HepG2 (cell line): ENCODE results near the gene SNX22. TPM values are rescaled to one million over a fixed set of nuclear protein-coding genes. Genes with fewer than 3 reads are reported as not detected.

Experiments
- ARID3A ChIP-seq: IDR thresholded peaks from 2 replicates; pipeline ENCODE4 v1.6.1; 2012; ENCODE audit warnings: low read depth, low read length, improper control_type of control experiment
- DMAP1 ChIP-seq: IDR thresholded peaks from 2 replicates; pipeline ENCODE4 v1.6.1; 2016
- ETV6 ChIP-seq: sonication (generic); formaldehyde crosslinking; conservative IDR thresholded peaks from 2 replicates; pipeline ENCODE4 v1.4.0; 2020; ENCODE audit warnings: missing genetic modification reagents
- GPBP1L1 ChIP-seq: sonication (generic); formaldehyde crosslinking; IDR thresholded peaks from 2 replicates; pipeline ENCODE4 v1.5.0; 2020; ENCODE audit warnings: mild to moderate bottlenecking, missing genetic modification reagents
- GPN1 ChIP-seq: sonication (generic); formaldehyde crosslinking; IDR thresholded peaks from 2 replicates; pipeline ENCODE4 v1.5.1; 2020; ENCODE audit warnings: missing genetic modification reagents, borderline replicate concordance
- GTF3A ChIP-seq: sonication (generic); formaldehyde crosslinking; conservative IDR thresholded peaks from 2 replicates; pipeline ENCODE4 v1.4.0; 2020; ENCODE audit warnings: mild to moderate bottlenecking, missing genetic modification reagents
- MTA1 ChIP-seq: sonication (generic); formaldehyde crosslinking; IDR thresholded peaks from 2 replicates; pipeline ENCODE4 v1.4.0; 2020; ENCODE audit warnings: missing genetic modification reagents, mild to moderate bottlenecking, borderline replicate concordance
- NR2C2 ChIP-seq: sonication (generic); formaldehyde crosslinking; IDR thresholded peaks from 2 replicates; pipeline ENCODE4 v1.4.0; 2020; ENCODE audit warnings: missing genetic modification reagents, mild to moderate bottlenecking, moderate library complexity, borderline replicate concordance
- SATB2 ChIP-seq: sonication (generic); formaldehyde crosslinking; IDR thresholded peaks from 2 replicates; pipeline ENCODE4 v1.5.0; 2020; ENCODE audit warnings: missing genetic modification reagents
- TCF12 ChIP-seq, 2 experiments: fragments of 450-650 bp in 1 of 2; sonication (generic) in 1 of 2; formaldehyde crosslinking in 1 of 2; IDR thresholded peaks; 2 replicates each; pipeline versions ENCODE4 v1.6.1 to v1.8.0; 2017 to 2022; ENCODE audit warnings: antibody characterized with exemption in 1 of 2, mild to moderate bottlenecking in 1 of 2, missing genetic modification reagents in 1 of 2, moderate library complexity in 1 of 2
- XRCC5 ChIP-seq: fragments of 200-400 bp; formaldehyde crosslinking; optimal IDR thresholded peaks from 2 replicates; pipeline ENCODE3; 2017; ENCODE audit warnings: mild to moderate bottlenecking, low read length
- ZBTB3 ChIP-seq: sonication (generic); formaldehyde crosslinking; IDR thresholded peaks from 2 replicates; pipeline ENCODE4 v1.4.0; 2020; ENCODE audit warnings: low read depth, mild to moderate bottlenecking, moderate library complexity, missing genetic modification reagents, borderline replicate concordance
- ZNF256 ChIP-seq: sonication (generic); formaldehyde crosslinking; conservative IDR thresholded peaks from 2 replicates; pipeline ENCODE4 v1.4.0; 2020; ENCODE audit warnings: missing genetic modification reagents
- ZNF446 ChIP-seq: sonication (generic); formaldehyde crosslinking; IDR thresholded peaks from 2 replicates; pipeline ENCODE4 v1.5.0; 2020; ENCODE audit warnings: mild to moderate bottlenecking, missing genetic modification reagents
- ZNF543 ChIP-seq: sonication (generic); formaldehyde crosslinking; IDR thresholded peaks from 2 replicates; pipeline ENCODE4 v1.4.0; 2020; ENCODE audit warnings: mild to moderate bottlenecking, missing genetic modification reagents
- ZNF558 ChIP-seq: sonication (generic); formaldehyde crosslinking; IDR thresholded peaks from 2 replicates; pipeline ENCODE4 v1.9.0; 2022; ENCODE audit warnings: mild to moderate bottlenecking, missing genetic modification reagents, borderline replicate concordance
- ZNF562 ChIP-seq: sonication (generic); formaldehyde crosslinking; IDR thresholded peaks from 2 replicates; pipeline ENCODE4 v1.8.0; 2022; ENCODE audit warnings: missing genetic modification reagents, borderline replicate concordance
- ZNF576 ChIP-seq: sonication (generic); formaldehyde crosslinking; IDR thresholded peaks from 2 replicates; pipeline ENCODE4 v1.4.0; 2020; ENCODE audit warnings: mild to moderate bottlenecking, missing genetic modification reagents
- ZNF746 ChIP-seq: sonication (generic); formaldehyde crosslinking; IDR thresholded peaks from 2 replicates; pipeline ENCODE4 v1.8.0; 2022; ENCODE audit warnings: mild to moderate bottlenecking, missing genetic modification reagents
- ZNF770 ChIP-seq: sonication (generic); formaldehyde crosslinking; IDR thresholded peaks from 2 replicates; pipeline ENCODE4 v1.5.0; 2020; ENCODE audit warnings: mild to moderate bottlenecking, missing genetic modification reagents
- ZNF773 ChIP-seq: sonication (generic); formaldehyde crosslinking; IDR thresholded peaks from 2 replicates; pipeline ENCODE4 v1.4.0; 2020; ENCODE audit warnings: missing genetic modification reagents, borderline replicate concordance
- polyA plus RNA-seq, 8 experiments: library from polyadenylated mRNA; depleted of rRNA in 3 of 8; stranded (reverse) in 7 of 8; unstranded in 1 of 8; fragments of >200 nt; fragmentation: Illumina TruSeq in 4 of 8; extraction: Trizol in 4 of 8; gene quantifications; 2 replicates each; pipeline versions ENCODE4 v1.2.1 to v1.2.3, GENCODE V29; 2011 to 2016; ENCODE audit warnings: low read depth in 4 of 8, missing spikeins in 1 of 8, mixed read lengths in 1 of 8; ENCODE audit not compliant: insufficient read depth in 1 of 8
- total RNA-seq, 5 experiments: library from RNA; depleted of rRNA; stranded (reverse); fragments of >200 nt; fragmentation: Illumina TruSeq; extraction: Trizol; gene quantifications; 2 replicates each; pipeline ENCODE4 v1.2.3, GENCODE V29; 2016; ENCODE audit warnings: low read depth in 1 of 5

The SNX22 gene
- total and polyA plus RNA-seq, 2 of the 13 experiments (the other 11 are each of a cell fraction or from before 2014, with no cell fraction given), result 2.3 to 5.5 TPM

GRCh38 chr15:64146885-64147681 is 4.4 kb upstream of the SNX22 start (continued):
- TF ChIP-seq ARID3A (no peak), ZNF562 (no peak), MTA1 (CRISPR knock-in tag) (peak; percentile 90; the same call in 1 of the 2 replicates), ZNF576 (CRISPR knock-in tag) (no peak), GTF3A (CRISPR knock-in tag) (no peak), ZBTB3 (0 out of 2 replicates have a peak, but pooled peaks have one; percentile 34), GPBP1L1 (CRISPR knock-in tag) (no peak), ZNF558 (0 out of 2 replicates have a peak, but pooled peaks have one; percentile 23), NR2C2 (CRISPR knock-in tag) (peak; percentile 36; the same call in 1 of the 2 replicates), ZNF773 (CRISPR knock-in tag) (no peak), ETV6 (no peak), SATB2 (no peak), GPN1 (no peak), ZNF256 (CRISPR knock-in tag) (no peak), ZNF446 (CRISPR knock-in tag) (no peak), ZNF543 (CRISPR knock-in tag) (peak; percentile 61; the same call in 1 of the 2 replicates), XRCC5 (peak; percentile 85), ZNF770 (0 out of 2 replicates have a peak, but pooled peaks have one; percentile 15), ZNF746 (CRISPR knock-in tag) (0 out of 2 replicates have a peak, but pooled peaks have one; percentile 31), TCF12 (IDR thresholded peaks at IDR 0.05) (no peak), TCF12 (CRISPR knock-in tag; IDR thresholded peaks at IDR 0.05) (no peak), DMAP1 (CRISPR knock-in tag) (peak; percentile 39; the same call in 1 of the 2 replicates)
